AG09309 (cell line): ENCODE data around the gene CAPN8.
"Not testable (repeated sequence)": the region's sequence is repeated elsewhere in the genome, so short reads cannot be mapped to it uniquely, and the experiment has no call there.

Experiments
- DNase-seq: peaks from one replicate; pipeline ENCODE4 v3.0.0-alpha.2; 2010; ENCODE audit warnings: low read depth
- H3K4me3 ChIP-seq: 2 replicates; pipeline ENCODE4 v1.5.1; 2011; ENCODE audit warnings: mild to moderate bottlenecking, low read depth, low read length, moderate library complexity; ENCODE audit not compliant: control insufficient read depth
- TF ChIP-seq, protein P1 (sequence below): IDR thresholded peaks from 2 replicates; pipeline ENCODE4 v1.5.1; 2011; ENCODE audit warnings: mild to moderate bottlenecking, low read depth, low read length, inconsistent platforms; ENCODE audit not compliant: insufficient read depth, control insufficient read depth; ENCODE audit errors: missing control alignments

CAPN8 gene

DNA sequence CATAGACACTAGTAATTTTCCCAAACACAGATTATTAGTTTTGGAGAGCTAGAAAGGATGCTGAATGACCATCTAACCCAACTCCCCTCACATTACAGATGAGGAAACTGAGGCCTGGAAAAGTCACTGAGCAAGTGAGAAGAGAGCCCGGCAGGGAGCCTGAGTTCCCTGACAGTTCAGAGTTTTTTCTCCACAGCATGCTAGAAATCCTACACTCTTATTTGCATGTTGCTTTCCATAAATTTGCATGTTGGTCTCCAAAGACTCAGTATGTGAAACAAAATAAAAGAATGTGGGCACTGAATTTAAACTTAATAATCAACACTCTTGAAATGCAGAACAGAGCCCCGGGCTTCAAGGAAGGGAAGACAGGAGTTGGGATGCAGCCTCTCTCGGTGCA is 140.0 kb downstream of the CAPN8 start:
- H3K4me3 ChIP-seq, result no peak overlapping the region
- TF ChIP-seq, protein P1, sequence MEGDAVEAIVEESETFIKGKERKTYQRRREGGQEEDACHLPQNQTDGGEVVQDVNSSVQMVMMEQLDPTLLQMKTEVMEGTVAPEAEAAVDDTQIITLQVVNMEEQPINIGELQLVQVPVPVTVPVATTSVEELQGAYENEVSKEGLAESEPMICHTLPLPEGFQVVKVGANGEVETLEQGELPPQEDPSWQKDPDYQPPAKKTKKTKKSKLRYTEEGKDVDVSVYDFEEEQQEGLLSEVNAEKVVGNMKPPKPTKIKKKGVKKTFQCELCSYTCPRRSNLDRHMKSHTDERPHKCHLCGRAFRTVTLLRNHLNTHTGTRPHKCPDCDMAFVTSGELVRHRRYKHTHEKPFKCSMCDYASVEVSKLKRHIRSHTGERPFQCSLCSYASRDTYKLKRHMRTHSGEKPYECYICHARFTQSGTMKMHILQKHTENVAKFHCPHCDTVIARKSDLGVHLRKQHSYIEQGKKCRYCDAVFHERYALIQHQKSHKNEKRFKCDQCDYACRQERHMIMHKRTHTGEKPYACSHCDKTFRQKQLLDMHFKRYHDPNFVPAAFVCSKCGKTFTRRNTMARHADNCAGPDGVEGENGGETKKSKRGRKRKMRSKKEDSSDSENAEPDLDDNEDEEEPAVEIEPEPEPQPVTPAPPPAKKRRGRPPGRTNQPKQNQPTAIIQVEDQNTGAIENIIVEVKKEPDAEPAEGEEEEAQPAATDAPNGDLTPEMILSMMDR, result no peak
- no peak for DNase-seq

DNA sequence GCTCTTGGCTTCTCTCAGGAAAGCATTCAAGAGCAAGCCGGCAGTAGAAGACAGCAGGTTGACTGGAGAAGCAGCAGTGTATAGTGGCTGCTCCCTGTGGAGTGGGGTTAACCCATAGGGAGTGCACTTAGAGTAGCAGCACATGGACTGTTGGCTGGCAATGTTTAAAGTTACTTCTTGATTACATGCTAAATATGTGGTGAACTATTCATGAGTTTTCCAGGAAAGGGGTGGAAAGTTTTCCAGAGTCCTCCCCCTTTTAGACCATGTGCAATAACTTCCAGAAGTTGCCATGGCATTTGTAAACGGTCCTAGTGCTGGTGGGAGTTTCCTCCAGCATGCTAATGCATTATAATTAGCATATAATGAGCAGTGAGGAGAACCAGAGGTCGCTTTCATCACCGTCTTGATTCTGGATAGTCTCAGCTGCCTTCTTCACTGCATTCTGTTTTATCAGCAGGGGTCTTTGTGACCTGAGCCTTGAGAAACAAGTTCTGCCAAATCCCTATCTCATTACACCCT is 140.5 kb downstream of the CAPN8 start:
- no peak for DNase-seq
- TF ChIP-seq, protein P1, result no peak
- H3K4me3 ChIP-seq, result no peak overlapping the region

DNA sequence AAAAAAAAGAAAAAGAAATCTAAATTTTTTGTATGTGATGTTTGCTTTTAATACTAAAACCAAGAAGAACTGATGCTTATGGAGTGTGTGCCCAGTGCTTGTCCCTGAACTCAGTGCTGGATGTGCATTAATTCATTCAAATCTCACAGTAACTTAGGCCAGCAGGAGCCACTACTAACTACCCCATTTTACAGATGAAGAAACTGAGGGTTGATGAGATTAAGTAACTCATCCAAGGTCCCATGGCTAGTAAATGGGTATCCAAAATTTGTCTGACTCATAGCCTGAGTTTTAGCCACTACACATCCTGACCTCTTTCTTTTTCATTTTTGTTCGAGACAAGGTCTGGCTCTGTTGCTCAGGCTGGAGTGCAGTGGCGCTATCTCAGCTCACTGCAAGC is 144.4 kb downstream of the CAPN8 start:
- no peak overlapping the region for H3K4me3 ChIP-seq
- TF ChIP-seq, protein P1, result no peak
- no peak for DNase-seq

DNA sequence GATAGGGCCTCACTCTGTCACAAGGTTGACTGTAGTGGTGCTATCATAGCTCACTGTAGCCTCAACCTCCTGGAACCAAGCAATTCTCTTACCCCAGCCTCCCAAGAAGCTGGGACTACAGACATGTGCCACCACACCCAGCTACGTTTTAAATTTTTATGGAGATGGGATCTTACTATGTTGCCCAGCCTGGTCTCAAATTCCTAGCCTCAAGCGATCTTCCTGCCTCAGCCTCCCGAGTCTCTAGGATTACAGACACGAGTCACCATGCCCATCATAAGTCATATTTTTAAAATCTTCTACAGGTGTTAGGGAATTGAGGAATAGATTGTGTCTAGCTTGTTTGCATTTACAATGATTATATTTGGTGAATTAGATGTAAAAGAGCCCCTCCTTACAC is 145.3 kb downstream of the CAPN8 start:
- TF ChIP-seq, protein P1, result no peak
- no peak overlapping the region for H3K4me3 ChIP-seq
- no peak for DNase-seq

DNA sequence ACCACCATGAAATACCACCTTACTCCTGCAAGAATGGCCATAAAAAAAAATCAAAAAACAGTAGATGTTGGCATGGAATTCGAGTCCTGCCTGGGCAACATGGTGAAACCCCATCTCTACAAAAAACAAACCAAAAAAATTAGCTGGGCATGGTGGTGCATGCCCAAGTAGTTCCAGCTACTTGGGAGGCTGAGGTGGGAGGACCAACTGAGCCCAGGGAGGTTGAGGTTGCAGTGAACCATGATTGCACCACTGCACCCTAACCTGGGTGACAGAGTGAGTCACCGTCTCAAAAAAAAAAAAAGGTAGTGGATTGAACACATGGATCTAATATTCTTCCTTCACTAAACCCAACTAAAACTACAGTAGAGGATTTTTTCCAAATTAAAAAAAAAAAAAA is 146.4 kb downstream of the CAPN8 start:
- TF ChIP-seq, protein P1, result no peak
- H3K4me3 ChIP-seq, result no peak overlapping the region
- no peak for DNase-seq

DNA sequence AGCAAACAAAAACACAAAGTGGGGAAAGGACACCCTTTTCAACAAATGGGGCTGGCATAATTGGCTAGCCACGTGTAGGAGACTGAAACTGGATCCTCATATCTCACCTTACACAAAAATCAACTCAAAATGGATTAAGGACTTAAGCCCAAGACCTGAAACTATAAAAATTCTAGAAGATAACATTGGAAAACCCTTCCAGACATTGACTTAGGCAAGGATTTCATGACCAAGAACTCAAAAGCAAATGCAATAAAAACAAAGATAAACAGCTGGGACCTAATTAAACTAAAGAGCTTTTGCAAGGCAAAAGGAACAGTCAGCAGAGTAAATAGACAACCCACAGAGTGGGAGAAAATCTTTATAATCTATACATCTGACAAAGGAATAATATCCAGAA is 146.9 kb downstream of the CAPN8 start:
- not testable (repeated sequence) for DNase-seq, H3K4me3 ChIP-seq

DNA sequence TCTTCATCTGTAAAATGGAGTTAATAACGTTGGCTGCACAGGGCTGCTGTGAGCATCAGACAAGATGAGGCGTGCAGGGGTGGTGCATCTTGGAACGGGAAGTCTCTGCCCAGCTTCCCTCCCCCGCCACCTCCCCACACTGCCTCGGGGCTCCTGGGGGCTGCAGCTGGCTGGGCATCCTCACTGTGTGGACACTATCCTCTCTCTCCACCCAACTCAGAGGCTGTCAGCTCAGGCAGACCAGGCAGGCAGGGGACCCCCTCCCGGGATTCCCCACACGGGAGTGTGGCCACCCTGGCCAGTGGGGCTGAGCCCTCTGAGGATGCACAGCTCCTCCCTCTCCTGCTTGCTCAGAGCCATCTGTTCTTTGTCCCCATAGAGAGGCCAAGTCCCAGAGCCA is 149.6 kb downstream of the CAPN8 start:
- TF ChIP-seq, protein P1, result no peak
- no peak for DNase-seq

More for the DNA sequence above, 149.6 kb downstream of the CAPN8 start:
- H3K4me3 ChIP-seq, result no peak overlapping the region
